Measurements from ENCODE around the gene MELK.

- TF ChIP-seq CTCF (IDR thresholded peaks at IDR 0.05) (no peak), POLR2A (IDR thresholded peaks at IDR 0.05) (no peak)
Observed at GRCh38 chr9:36560771-36561170, 11.9 kb upstream of the MELK start.
